Stimulated activated CD4-positive, alpha-beta T cell treated with anti-CD3 and anti-CD28 coated beads, Interleukin-2, amount 100 ng/mL, for 24 hours (primary cell): Measurements from ENCODE around the gene PCDHB7.
"Not testable (repeated sequence)": the region's sequence is repeated elsewhere in the genome, so short reads cannot be mapped to it uniquely, and the experiment has no call there.

Source experiments
- DNase-seq, 2 donors: peaks; one replicate each; pipeline ENCODE4 v3.0.0-alpha.2; 2020

The PCDHB7 gene

DNA sequence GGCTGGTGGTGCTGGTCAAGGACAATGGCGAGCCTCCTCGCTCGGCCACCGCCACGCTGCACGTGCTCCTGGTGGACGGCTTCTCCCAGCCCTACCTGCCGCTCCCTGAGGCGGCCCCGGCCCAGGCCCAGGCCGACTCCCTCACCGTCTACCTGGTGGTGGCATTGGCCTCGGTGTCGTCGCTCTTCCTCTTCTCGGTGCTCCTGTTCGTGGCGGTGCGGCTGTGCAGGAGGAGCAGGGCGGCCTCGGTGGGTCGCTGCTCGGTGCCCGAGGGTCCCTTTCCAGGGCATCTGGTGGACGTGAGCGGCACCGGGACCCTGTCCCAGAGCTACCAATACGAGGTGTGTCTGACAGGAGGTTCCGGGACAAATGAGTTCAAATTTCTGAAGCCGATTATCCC lies 53.0 kb downstream of the PCDHB7 start:
- not testable (repeated sequence) for DNase-seq
